Measurements from ENCODE around the gene ENTHD1.

ENTHD1 gene

GRCh38 chr22:39797528-39798147 is 95.9 kb downstream of the ENTHD1 start:
- no peak for TF ChIP-seq CTCF (IDR thresholded peaks at IDR 0.05; ENCODE audit: insufficient read depth, low read length, poor library complexity, severe bottlenecking)

GRCh38 chr22:39789788-39790187 is 103.8 kb downstream of the ENTHD1 start:
- DNase-seq (ENCODE audit: extremely low read depth, insufficient read length), result no peak
- TF ChIP-seq CTCF (IDR thresholded peaks at IDR 0.05; ENCODE audit: insufficient read depth, low read length, poor library complexity, severe bottlenecking), result no peak
- Histone ChIP-seq H3K27me3 (replicated peaks; ENCODE audit: control insufficient read depth, insufficient read depth, low read length) (no peaks in the 10 kb centered on the region), H3K4me3 (replicated peaks; ENCODE audit: low read depth, low read length) (no peak overlapping the region), H3K36me3 (ENCODE audit: control insufficient read depth, insufficient read depth, low read length) (no peaks in the 10 kb centered on the region)

More at GRCh38 chr22:39797528-39798147, 95.9 kb downstream of the ENTHD1 start:
- no peak for DNase-seq (ENCODE audit: extremely low read depth, insufficient read length)
- H3K36me3 ChIP-seq (ENCODE audit: control insufficient read depth, insufficient read depth, low read length), result no peaks in the 10 kb centered on the region
- H3K4me3 ChIP-seq (replicated peaks; ENCODE audit: low read depth, low read length), result no peak overlapping the region
- H3K27me3 ChIP-seq (replicated peaks; ENCODE audit: control insufficient read depth, insufficient read depth, low read length), result no peaks in the 10 kb centered on the region

GRCh38 chr22:39785232-39785631 is 108.3 kb downstream of the ENTHD1 start:
- TF ChIP-seq CTCF (IDR thresholded peaks at IDR 0.05; ENCODE audit: insufficient read depth, low read length, poor library complexity, severe bottlenecking), result no peak
- no peaks in the 10 kb centered on the region for H3K36me3 ChIP-seq (ENCODE audit: control insufficient read depth, insufficient read depth, low read length)
- DNase-seq (ENCODE audit: extremely low read depth, insufficient read length), result no peak
- H3K4me3 ChIP-seq (replicated peaks; ENCODE audit: low read depth, low read length), result no peak overlapping the region
- H3K27me3 ChIP-seq (replicated peaks; ENCODE audit: control insufficient read depth, insufficient read depth, low read length), result no peaks in the 10 kb centered on the region

- H3K4me3 ChIP-seq (replicated peaks; ENCODE audit: low read depth, low read length), result no peak overlapping the region
- no peaks in the 10 kb centered on the region for H3K27me3 ChIP-seq (replicated peaks; ENCODE audit: control insufficient read depth, insufficient read depth, low read length)
- TF ChIP-seq CTCF (IDR thresholded peaks at IDR 0.05; ENCODE audit: insufficient read depth, low read length, poor library complexity, severe bottlenecking), result no peak
- no peaks in the 10 kb centered on the region for H3K36me3 ChIP-seq (ENCODE audit: control insufficient read depth, insufficient read depth, low read length)
- DNase-seq (ENCODE audit: extremely low read depth, insufficient read length), result no peak
Measured at GRCh38 chr22:39777716-39778454, 115.7 kb downstream of the ENTHD1 start.

GRCh38 chr22:39776295-39777009 is 117.1 kb downstream of the ENTHD1 start:
- Histone ChIP-seq H3K27me3 (replicated peaks; ENCODE audit: control insufficient read depth, insufficient read depth, low read length) (no peaks in the 10 kb centered on the region), H3K36me3 (ENCODE audit: control insufficient read depth, insufficient read depth, low read length) (no peaks in the 10 kb centered on the region), H3K4me3 (replicated peaks; ENCODE audit: low read depth, low read length) (no peak overlapping the region)
- TF ChIP-seq CTCF (IDR thresholded peaks at IDR 0.05; ENCODE audit: insufficient read depth, low read length, poor library complexity, severe bottlenecking), result no peak
- DNase-seq (ENCODE audit: extremely low read depth, insufficient read length), result no peak

All from GM06990 (cell line).